WTC11 (cell line): ENCODE results near the gene RBM39. TPM values are rescaled to one million over a fixed set of nuclear protein-coding genes. Genes with fewer than 3 reads are reported as not detected.

ENCODE experiments used
- ATAC-seq: fragments of 200-7000 bp; cut with Tn5 transposase; 2 replicates; pipeline ENCODE4 v1.10.0; 2021; ENCODE audit warnings: mild to moderate bottlenecking, moderate library complexity
- CTCF ChIA-PET: fragments of 300-600 bp; sonication (Branson Sonifier 250); formaldehyde crosslinking; loops from one replicate; lab custom pipeline; 2021; ENCODE audit warnings: antibody characterized with exemption; lab: Charles Lee
- POLR2A ChIA-PET: fragments of 350-600 bp; sonication (Branson Sonifier 250); formaldehyde crosslinking; loops from one replicate; lab custom pipeline; 2021; ENCODE audit warnings: antibody characterized with exemption; lab: Charles Lee
- DNase-seq: peaks from one replicate; pipeline ENCODE4 v3.0.0; 2021; ENCODE audit warnings: low spot score
- H3K27ac Mint-ChIP-seq: 2 replicates; pipeline ENCODE4 v1.8.0; 2021; ENCODE audit warnings: mixed read lengths
- H3K27me3 Mint-ChIP-seq: 2 replicates; pipeline ENCODE4 v1.8.0; 2021; ENCODE audit warnings: low read depth, mild to moderate bottlenecking, moderate library complexity, mixed read lengths
- H3K36me3 Mint-ChIP-seq: 2 replicates; pipeline ENCODE4 v1.8.0; 2021; ENCODE audit warnings: mixed read lengths
- H3K4me1 Mint-ChIP-seq: 2 replicates; pipeline ENCODE4 v1.8.0; 2022; ENCODE audit warnings: mixed read lengths
- H3K4me3 Mint-ChIP-seq: 2 replicates; pipeline ENCODE4 v1.8.0; 2021; ENCODE audit warnings: mild to moderate bottlenecking, moderate library complexity, mixed read lengths
- H3K9me3 Mint-ChIP-seq: 2 replicates; pipeline ENCODE4 v1.8.0; 2021; ENCODE audit warnings: mixed read lengths
- ATF1 ChIP-seq: sonication (generic); formaldehyde crosslinking; IDR thresholded peaks from 2 replicates; pipeline ENCODE4 v1.8.1; 2023; ENCODE audit warnings: mild to moderate bottlenecking, moderate library complexity, missing genetic modification reagents
- GABPB1 ChIP-seq: sonication (generic); formaldehyde crosslinking; IDR thresholded peaks from 2 replicates; pipeline ENCODE4 v1.8.1; 2023; ENCODE audit warnings: mild to moderate bottlenecking, missing genetic modification reagents
- GTF2I ChIP-seq: fragments of 250-450 bp; sonication (Bioruptor Pico); conservative IDR thresholded peaks from 2 replicates; pipeline ENCODE4 v1.4.0; 2021; ENCODE audit warnings: mild to moderate bottlenecking
- HMGA2 ChIP-seq: fragments of 250-450 bp; sonication (Bioruptor Pico); IDR thresholded peaks from 2 replicates; pipeline ENCODE4 v1.4.0; 2021; ENCODE audit warnings: mild to moderate bottlenecking, moderate library complexity
- JUN ChIP-seq: sonication (generic); formaldehyde crosslinking; IDR thresholded peaks from 2 replicates; pipeline ENCODE4 v1.8.0; 2023; ENCODE audit warnings: mild to moderate bottlenecking, missing genetic modification reagents
- MLX ChIP-seq: sonication (generic); formaldehyde crosslinking; IDR thresholded peaks from 2 replicates; pipeline ENCODE4 v1.8.1; 2023; ENCODE audit warnings: mild to moderate bottlenecking, missing genetic modification reagents, moderate library complexity
- NR2C2 ChIP-seq: sonication (generic); formaldehyde crosslinking; IDR thresholded peaks from 2 replicates; pipeline ENCODE4 v1.8.0; 2022; ENCODE audit warnings: mild to moderate bottlenecking, missing genetic modification reagents
- PRDM15 ChIP-seq: sonication (generic); formaldehyde crosslinking; IDR thresholded peaks from 2 replicates; pipeline ENCODE4 v1.8.0; 2022; ENCODE audit warnings: missing genetic modification reagents
- PREB ChIP-seq: sonication (generic); formaldehyde crosslinking; IDR thresholded peaks from 2 replicates; pipeline ENCODE4 v1.8.1; 2022; ENCODE audit warnings: mild to moderate bottlenecking, missing genetic modification reagents, moderate library complexity, borderline replicate concordance
- RORB ChIP-seq: fragments of 250-450 bp; sonication (Bioruptor Pico); IDR thresholded peaks from 2 replicates; pipeline ENCODE4 v1.9.0; 2021; ENCODE audit warnings: mild to moderate bottlenecking
- SOX15 ChIP-seq: fragments of 250-450 bp; sonication (Bioruptor Pico); IDR thresholded peaks from 2 replicates; pipeline ENCODE4 v1.9.0; 2021; ENCODE audit warnings: mild to moderate bottlenecking
- TEAD4 ChIP-seq: sonication (generic); formaldehyde crosslinking; IDR thresholded peaks from 2 replicates; pipeline ENCODE4 v1.8.0; 2022; ENCODE audit warnings: mild to moderate bottlenecking, missing genetic modification reagents
- ZBTB21 ChIP-seq: sonication (generic); formaldehyde crosslinking; IDR thresholded peaks from 2 replicates; pipeline ENCODE4 v1.8.1; 2023; ENCODE audit warnings: mild to moderate bottlenecking, missing genetic modification reagents, borderline replicate concordance
- ZBTB43 ChIP-seq: sonication (generic); formaldehyde crosslinking; IDR thresholded peaks from 2 replicates; pipeline ENCODE4 v1.8.1; 2023; ENCODE audit warnings: mild to moderate bottlenecking, missing genetic modification reagents
- ZNF138 ChIP-seq: sonication (generic); formaldehyde crosslinking; conservative IDR thresholded peaks from 2 replicates; pipeline ENCODE4 v1.8.1; 2022; ENCODE audit warnings: mild to moderate bottlenecking, moderate library complexity, missing genetic modification reagents
- ZNF317 ChIP-seq: sonication (generic); formaldehyde crosslinking; IDR thresholded peaks from 2 replicates; pipeline ENCODE4 v1.8.1; 2023; ENCODE audit warnings: low read depth, mild to moderate bottlenecking, moderate library complexity, missing genetic modification reagents, borderline replicate concordance
- ZNF416 ChIP-seq: fragments of 250-450 bp; sonication (Bioruptor Pico); IDR thresholded peaks from 2 replicates; pipeline ENCODE4 v1.9.0; 2021; ENCODE audit warnings: mild to moderate bottlenecking, inconsistent platforms
- ZNF425 ChIP-seq: fragments of 250-450 bp; sonication (Bioruptor Pico); conservative IDR thresholded peaks from 2 replicates; pipeline ENCODE4 v1.9.0; 2021; ENCODE audit warnings: mild to moderate bottlenecking
- ZNF512 ChIP-seq: sonication (generic); formaldehyde crosslinking; IDR thresholded peaks from 2 replicates; pipeline ENCODE4 v1.8.1; 2022; ENCODE audit warnings: missing genetic modification reagents, borderline replicate concordance
- ZNF671 ChIP-seq: fragments of 250-450 bp; sonication (Bioruptor Pico); IDR thresholded peaks from 2 replicates; pipeline ENCODE4 v1.8.0; 2021; ENCODE audit warnings: mild to moderate bottlenecking
- total RNA-seq: library from RNA; stranded (reverse); gene quantifications from 3 replicates; pipeline ENCODE4 v1.2.3, GENCODE V29; 2021

The RBM39 gene
- total RNA-seq, 1 experiment from 2014 or later, result 231 TPM

GRCh38 chr20:35657271-35657670, 84.8 kb downstream of the RBM39 start (continued):
- TF ChIP-seq ZNF138 (CRISPR knock-in tag), result no peak
- no peak for TF ChIP-seq ZNF671 (CRISPR knock-in tag)

- no peak overlapping the region for H3K27ac Mint-ChIP-seq
- peaks cover 15% of the 10 kb centered on the region for H3K4me1 Mint-ChIP-seq
- no peaks in the 10 kb centered on the region for H3K9me3 Mint-ChIP-seq
- DNase-seq (no peak), ATAC-seq (no peak)
- ChIA-PET POLR2A (no interaction called here), CTCF (interaction anchor here (1.0 kb wide), 1 partner anchor 13 kb away, joined by 3 read pairs; no protein-coding TSS in a partner anchor)
- TF ChIP-seq ATF1 (CRISPR knock-in tag) (no peak), ZBTB43 (CRISPR knock-in tag) (no peak), GABPB1 (CRISPR knock-in tag) (no peak), JUN (no peak), SOX15 (CRISPR knock-in tag) (no peak), PRDM15 (CRISPR knock-in tag) (no peak)
- peaks cover 13% of the 10 kb centered on the region for H3K36me3 Mint-ChIP-seq
- H3K4me3 Mint-ChIP-seq, result no peak overlapping the region
- no peaks in the 10 kb centered on the region for H3K27me3 Mint-ChIP-seq
Measured at GRCh38 chr20:35654415-35654814, 87.6 kb downstream of the RBM39 start.

- peaks cover 11% of the 10 kb centered on the region for H3K4me1 Mint-ChIP-seq
- DNase-seq (no peak), ATAC-seq (no peak)
- no peaks in the 10 kb centered on the region for H3K27me3 Mint-ChIP-seq
- TF ChIP-seq NR2C2 (CRISPR knock-in tag) (no peak), PREB (CRISPR knock-in tag) (no peak), ZNF416 (CRISPR knock-in tag) (no peak), RORB (no peak), ZNF512 (CRISPR knock-in tag) (no peak), MLX (CRISPR knock-in tag) (no peak), ZNF425 (CRISPR knock-in tag) (no peak), GTF2I (CRISPR knock-in tag) (no peak), ATF1 (CRISPR knock-in tag) (no peak), ZBTB21 (CRISPR knock-in tag) (no peak), TEAD4 (CRISPR knock-in tag) (no peak), HMGA2 (CRISPR knock-in tag) (no peak), ZNF317 (CRISPR knock-in tag) (no peak)
- H3K27ac Mint-ChIP-seq, result no peak overlapping the region
- ChIA-PET CTCF (no interaction called here), POLR2A (no interaction called here)
- H3K9me3 Mint-ChIP-seq, result no peaks in the 10 kb centered on the region
- H3K4me3 Mint-ChIP-seq, result no peak overlapping the region
- peaks cover 17% of the 10 kb centered on the region for H3K36me3 Mint-ChIP-seq
Measured at GRCh38 chr20:35653893-35654292, 88.2 kb downstream of the RBM39 start.
